Measurements from ENCODE around the gene AR. TPM values are rescaled to one million over a fixed set of nuclear protein-coding genes. Genes with fewer than 3 reads are reported as not detected.

AR gene
- 13.6 and 14.8 TPM in 2 replicates for total RNA-seq (2014; rRNA removed; shearing (Covaris generic))

DNA sequence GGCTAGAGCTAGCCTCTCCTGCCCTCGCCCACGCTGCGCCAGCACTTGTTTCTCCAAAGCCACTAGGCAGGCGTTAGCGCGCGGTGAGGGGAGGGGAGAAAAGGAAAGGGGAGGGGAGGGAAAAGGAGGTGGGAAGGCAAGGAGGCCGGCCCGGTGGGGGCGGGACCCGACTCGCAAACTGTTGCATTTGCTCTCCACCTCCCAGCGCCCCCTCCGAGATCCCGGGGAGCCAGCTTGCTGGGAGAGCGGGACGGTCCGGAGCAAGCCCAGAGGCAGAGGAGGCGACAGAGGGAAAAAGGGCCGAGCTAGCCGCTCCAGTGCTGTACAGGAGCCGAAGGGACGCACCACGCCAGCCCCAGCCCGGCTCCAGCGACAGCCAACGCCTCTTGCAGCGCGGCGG, at the start of gene AR:
Gene AR (plus strand): TSS at position 204 of the 400 bp plus-strand sequence. CDS start 1,126 bp downstream, outside the sequence.
- peak; percentile 75 to 85 for DNase-seq (ENCODE audit: low read depth in 1 of 2, low spot score in 2 of 2)
- Histone ChIP-seq H3K4me3 (peak within 1 kb of the TSS; percentile 57), H3K27me3 (replicated peaks) (no peaks in the 10 kb centered on the region), H3K36me3 (peaks cover 8% of the 10 kb centered on the region; the same call in 1 of the 2 replicates), H3K27ac (peak within 1 kb of the TSS; percentile 62), H3K9me3 (replicated peaks) (no peaks in the 10 kb centered on the region), H3K4me1 (replicated peaks) (peaks cover 11% of the 10 kb centered on the region)

- Histone ChIP-seq H3K27ac (no peak overlapping the region), H3K4me1 (replicated peaks) (no peaks in the 10 kb centered on the region), H3K36me3 (no peaks in the 10 kb centered on the region), H3K27me3 (replicated peaks) (no peaks in the 10 kb centered on the region), H3K9me3 (replicated peaks) (no peaks in the 10 kb centered on the region), H3K4me3 (no peak overlapping the region)
- DNase-seq (ENCODE audit: low read depth in 1 of 2, low spot score in 2 of 2) = no peak
These were observed 43.2 kb upstream of the AR start for GRCh38 chrX:67500617-67501016.

DNA sequence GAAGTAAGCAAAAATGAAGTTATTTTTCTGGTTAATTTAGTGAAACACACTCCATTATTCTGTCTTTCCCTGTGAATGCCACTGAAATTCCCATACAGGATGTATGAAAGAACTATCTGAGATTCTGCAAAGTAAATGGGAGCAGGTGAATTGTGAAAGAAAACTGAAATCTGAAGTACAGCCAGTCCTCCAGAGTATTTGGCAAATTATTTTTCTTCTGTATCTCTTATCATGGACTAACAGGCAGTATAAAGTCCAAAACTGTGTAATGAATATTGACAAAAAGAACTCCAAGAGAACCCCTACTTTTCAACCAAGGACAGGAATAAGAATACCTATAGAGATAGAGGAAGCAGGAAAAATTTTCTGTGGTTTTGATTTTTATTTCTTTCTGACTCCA, 40.8 kb upstream of the AR start:
- Histone ChIP-seq H3K9me3 (replicated peaks) (no peaks in the 10 kb centered on the region), H3K4me3 (no peak overlapping the region), H3K4me1 (replicated peaks) (no peaks in the 10 kb centered on the region), H3K36me3 (no peaks in the 10 kb centered on the region), H3K27me3 (replicated peaks) (no peaks in the 10 kb centered on the region), H3K27ac (no peak overlapping the region)
- no peak for DNase-seq (ENCODE audit: low read depth in 1 of 2, low spot score in 2 of 2)

DNA sequence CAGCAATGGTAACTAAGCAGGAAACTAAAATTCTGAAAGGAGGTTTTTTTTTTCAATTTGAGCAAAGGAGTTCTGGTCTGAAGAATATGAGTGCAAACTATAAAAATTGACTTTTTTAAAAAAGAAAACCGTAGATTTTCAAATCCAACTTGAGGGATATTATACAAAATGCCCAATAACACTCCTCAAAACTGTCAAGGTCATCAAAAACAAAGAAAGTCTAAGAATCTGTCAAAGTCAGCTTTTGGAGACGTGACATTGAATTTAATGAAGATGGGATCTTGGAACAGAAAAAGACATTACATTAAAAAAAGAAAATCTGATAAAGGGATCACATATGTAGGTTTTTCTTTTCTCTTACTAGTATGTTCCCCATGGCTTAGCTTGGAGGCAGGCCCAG, 40.4 kb upstream of the AR start:
- H3K27me3 ChIP-seq (replicated peaks) = no peaks in the 10 kb centered on the region
- no peak for DNase-seq (ENCODE audit: low read depth in 1 of 2, low spot score in 2 of 2)
- H3K4me1 ChIP-seq (replicated peaks) = no peaks in the 10 kb centered on the region
- no peaks in the 10 kb centered on the region for H3K9me3 ChIP-seq (replicated peaks)
- H3K36me3 ChIP-seq = no peaks in the 10 kb centered on the region
- no peak overlapping the region for H3K27ac ChIP-seq
- H3K4me3 ChIP-seq = no peak overlapping the region

- Histone ChIP-seq H3K9me3 (replicated peaks) (no peaks in the 10 kb centered on the region), H3K4me3 (no peak overlapping the region), H3K4me1 (replicated peaks) (no peaks in the 10 kb centered on the region), H3K36me3 (no peaks in the 10 kb centered on the region), H3K27me3 (replicated peaks) (no peaks in the 10 kb centered on the region), H3K27ac (no peak overlapping the region)
- no peak for DNase-seq (ENCODE audit: low read depth in 1 of 2, low spot score in 2 of 2)
These were observed 23.1 kb upstream of the AR start for GRCh38 chrX:67520671-67521070.

GRCh38 chrX:67523002-67523681, 20.7 kb upstream of the AR start:
- DNase-seq (ENCODE audit: low read depth in 1 of 2, low spot score in 2 of 2) = no peak
- Histone ChIP-seq H3K9me3 (replicated peaks) (no peaks in the 10 kb centered on the region), H3K36me3 (no peaks in the 10 kb centered on the region), H3K27me3 (replicated peaks) (no peaks in the 10 kb centered on the region), H3K4me1 (replicated peaks) (no peaks in the 10 kb centered on the region), H3K4me3 (no peak overlapping the region), H3K27ac (no peak overlapping the region)

- H3K9me3 ChIP-seq (replicated peaks) = no peaks in the 10 kb centered on the region
- no peaks in the 10 kb centered on the region for H3K36me3 ChIP-seq
- DNase-seq (ENCODE audit: low read depth in 1 of 2, low spot score in 2 of 2) = no peak
- H3K27me3 ChIP-seq (replicated peaks) = no peaks in the 10 kb centered on the region
- no peak overlapping the region for H3K4me3 ChIP-seq
- no peak overlapping the region for H3K27ac ChIP-seq
- H3K4me1 ChIP-seq (replicated peaks) = no peaks in the 10 kb centered on the region
These were observed 19.9 kb upstream of the AR start for GRCh38 chrX:67523932-67524331.

- Histone ChIP-seq H3K4me1 (replicated peaks) (no peaks in the 10 kb centered on the region), H3K27me3 (replicated peaks) (no peaks in the 10 kb centered on the region), H3K27ac (no peak overlapping the region), H3K4me3 (no peak overlapping the region), H3K36me3 (no peaks in the 10 kb centered on the region), H3K9me3 (replicated peaks) (no peaks in the 10 kb centered on the region)
- no peak for DNase-seq (ENCODE audit: low read depth in 1 of 2, low spot score in 2 of 2)
These were observed 19.4 kb upstream of the AR start for GRCh38 chrX:67524428-67524827.

- Histone ChIP-seq H3K36me3 (no peaks in the 10 kb centered on the region), H3K27me3 (replicated peaks) (no peaks in the 10 kb centered on the region), H3K4me3 (no peak overlapping the region), H3K4me1 (replicated peaks) (no peaks in the 10 kb centered on the region), H3K9me3 (replicated peaks) (no peaks in the 10 kb centered on the region), H3K27ac (no peak overlapping the region)
- DNase-seq (ENCODE audit: low read depth in 1 of 2, low spot score in 2 of 2) = no peak
These were observed 18.7 kb upstream of the AR start for GRCh38 chrX:67524950-67525691.

GRCh38 chrX:67536564-67536963, 7.3 kb upstream of the AR start:
- no peak for DNase-seq (ENCODE audit: low read depth in 1 of 2, low spot score in 2 of 2)
- no peak overlapping the region for H3K4me3 ChIP-seq
- H3K27ac ChIP-seq = no peak overlapping the region
- H3K27me3 ChIP-seq (replicated peaks) = no peaks in the 10 kb centered on the region
- peaks cover 13% of the 10 kb centered on the region for H3K4me1 ChIP-seq (replicated peaks)
- H3K9me3 ChIP-seq (replicated peaks) = no peaks in the 10 kb centered on the region
- no peaks in the 10 kb centered on the region for H3K36me3 ChIP-seq

- no peaks in the 10 kb centered on the region for H3K9me3 ChIP-seq (replicated peaks)
- H3K27me3 ChIP-seq (replicated peaks) = no peaks in the 10 kb centered on the region
- DNase-seq (ENCODE audit: low read depth in 1 of 2, low spot score in 2 of 2) = no peak
- H3K4me1 ChIP-seq (replicated peaks) = peaks cover 15% of the 10 kb centered on the region
- H3K4me3 ChIP-seq = no peak overlapping the region
- no peak overlapping the region for H3K27ac ChIP-seq
- no peaks in the 10 kb centered on the region for H3K36me3 ChIP-seq
These were observed 5.4 kb upstream of the AR start for GRCh38 chrX:67538383-67538782.

GRCh38 chrX:67544281-67545035, 637 bp downstream of the AR start:
- peak overlapping the region; percentile 62 for H3K27ac ChIP-seq
- H3K9me3 ChIP-seq (replicated peaks) = no peaks in the 10 kb centered on the region
- H3K36me3 ChIP-seq = peaks cover 8% of the 10 kb centered on the region; the same call in 1 of the 2 replicates
- H3K4me3 ChIP-seq = peak overlapping the region; percentile 57
- no peaks in the 10 kb centered on the region for H3K27me3 ChIP-seq (replicated peaks)
- DNase-seq (ENCODE audit: low read depth in 1 of 2, low spot score in 2 of 2) = peak in 1 of 2 experiments; percentile 41
- H3K4me1 ChIP-seq (replicated peaks) = peaks cover 16% of the 10 kb centered on the region

DNA sequence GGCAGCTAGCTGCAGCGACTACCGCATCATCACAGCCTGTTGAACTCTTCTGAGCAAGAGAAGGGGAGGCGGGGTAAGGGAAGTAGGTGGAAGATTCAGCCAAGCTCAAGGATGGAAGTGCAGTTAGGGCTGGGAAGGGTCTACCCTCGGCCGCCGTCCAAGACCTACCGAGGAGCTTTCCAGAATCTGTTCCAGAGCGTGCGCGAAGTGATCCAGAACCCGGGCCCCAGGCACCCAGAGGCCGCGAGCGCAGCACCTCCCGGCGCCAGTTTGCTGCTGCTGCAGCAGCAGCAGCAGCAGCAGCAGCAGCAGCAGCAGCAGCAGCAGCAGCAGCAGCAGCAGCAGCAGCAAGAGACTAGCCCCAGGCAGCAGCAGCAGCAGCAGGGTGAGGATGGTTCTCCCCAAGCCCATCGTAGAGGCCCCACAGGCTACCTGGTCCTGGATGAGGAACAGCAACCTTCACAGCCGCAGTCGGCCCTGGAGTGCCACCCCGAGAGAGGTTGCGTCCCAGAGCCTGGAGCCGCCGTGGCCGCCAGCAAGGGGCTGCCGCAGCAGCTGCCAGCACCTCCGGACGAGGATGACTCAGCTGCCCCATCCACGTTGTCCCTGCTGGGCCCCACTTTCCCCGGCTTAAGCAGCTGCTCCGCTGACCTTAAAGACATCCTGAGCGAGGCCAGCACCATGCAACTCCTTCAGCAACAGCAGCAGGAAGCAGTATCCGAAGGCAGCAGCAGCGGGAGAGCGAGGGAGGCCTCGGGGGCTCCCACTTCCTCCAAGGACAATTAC, 1.4 kb downstream of the AR start:
- Histone ChIP-seq H3K4me3 (peak overlapping the region; percentile 57), H3K4me1 (replicated peaks) (peaks cover 16% of the 10 kb centered on the region), H3K27ac (no peak overlapping the region; the same call in 1 of the 2 replicates), H3K9me3 (replicated peaks) (no peaks in the 10 kb centered on the region), H3K36me3 (peaks cover 8% of the 10 kb centered on the region; the same call in 1 of the 2 replicates), H3K27me3 (replicated peaks) (no peaks in the 10 kb centered on the region)
- DNase-seq (ENCODE audit: low read depth in 1 of 2, low spot score in 2 of 2) = peak; percentile 53 to 70
